Cardiac fibroblast (primary cell): ENCODE data around the gene ZNF91.

Experiments
- DNase-seq, 2 donors: peaks; one replicate each; pipeline versions ENCODE4 v3.0.0 to v3.0.0-alpha.2; 2010; ENCODE audit warnings: low read depth in 2 of 2
- H3K4me3 ChIP-seq, 2 donors: replicated peaks in 1 of 2; 1 replicate in 1 of 2; 2 replicates in 1 of 2; pipeline ENCODE4 v1.5.1; 2011; ENCODE audit warnings: low read depth in 2 of 2, low read length in 2 of 2, mild to moderate bottlenecking in 2 of 2, moderate library complexity in 1 of 2
- TF ChIP-seq, protein P1 (sequence below): IDR thresholded peaks from one replicate; pipeline ENCODE4 v1.5.1; 2011; ENCODE audit warnings: low read depth, mild to moderate bottlenecking, low read length, inconsistent platforms

ZNF91 gene

DNA sequence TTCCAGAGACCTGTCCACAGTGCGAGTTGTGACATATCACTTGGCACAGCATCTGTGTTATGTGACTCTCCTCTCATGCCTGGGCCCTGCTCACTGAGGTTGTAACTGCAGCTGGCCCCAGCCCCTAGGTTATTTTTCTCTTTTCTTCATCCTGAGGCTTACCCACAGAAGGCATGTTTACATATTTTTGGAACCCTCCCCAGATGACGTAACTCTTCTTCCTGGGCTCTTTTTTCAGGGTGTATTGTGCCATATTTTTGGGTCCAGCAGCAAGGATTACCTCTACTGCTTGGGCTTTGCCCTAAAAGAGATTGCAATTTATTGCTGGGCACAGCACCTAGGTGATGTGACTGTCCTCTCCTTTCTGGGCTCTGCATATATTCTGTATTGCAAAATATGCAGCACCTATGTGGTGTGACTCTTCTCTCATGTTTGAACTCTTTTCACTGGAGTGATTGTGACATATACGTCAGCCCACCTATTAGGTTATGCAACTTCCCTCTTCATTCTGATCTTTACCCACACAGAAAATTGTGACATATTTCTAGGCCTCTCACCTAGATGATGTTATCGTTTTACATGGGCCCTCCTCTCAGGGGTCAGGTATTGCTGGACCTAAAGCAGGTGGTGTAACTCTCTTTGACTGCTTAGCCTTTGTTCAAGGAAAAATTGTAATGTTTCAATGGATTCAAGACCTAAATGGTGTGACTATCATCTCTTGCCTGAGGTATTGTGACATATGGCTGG lies 80.6 kb downstream of the ZNF91 start:
- no peak overlapping the region for H3K4me3 ChIP-seq
- DNase-seq, result no peak
- TF ChIP-seq, protein P1, sequence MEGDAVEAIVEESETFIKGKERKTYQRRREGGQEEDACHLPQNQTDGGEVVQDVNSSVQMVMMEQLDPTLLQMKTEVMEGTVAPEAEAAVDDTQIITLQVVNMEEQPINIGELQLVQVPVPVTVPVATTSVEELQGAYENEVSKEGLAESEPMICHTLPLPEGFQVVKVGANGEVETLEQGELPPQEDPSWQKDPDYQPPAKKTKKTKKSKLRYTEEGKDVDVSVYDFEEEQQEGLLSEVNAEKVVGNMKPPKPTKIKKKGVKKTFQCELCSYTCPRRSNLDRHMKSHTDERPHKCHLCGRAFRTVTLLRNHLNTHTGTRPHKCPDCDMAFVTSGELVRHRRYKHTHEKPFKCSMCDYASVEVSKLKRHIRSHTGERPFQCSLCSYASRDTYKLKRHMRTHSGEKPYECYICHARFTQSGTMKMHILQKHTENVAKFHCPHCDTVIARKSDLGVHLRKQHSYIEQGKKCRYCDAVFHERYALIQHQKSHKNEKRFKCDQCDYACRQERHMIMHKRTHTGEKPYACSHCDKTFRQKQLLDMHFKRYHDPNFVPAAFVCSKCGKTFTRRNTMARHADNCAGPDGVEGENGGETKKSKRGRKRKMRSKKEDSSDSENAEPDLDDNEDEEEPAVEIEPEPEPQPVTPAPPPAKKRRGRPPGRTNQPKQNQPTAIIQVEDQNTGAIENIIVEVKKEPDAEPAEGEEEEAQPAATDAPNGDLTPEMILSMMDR, result no peak

DNA sequence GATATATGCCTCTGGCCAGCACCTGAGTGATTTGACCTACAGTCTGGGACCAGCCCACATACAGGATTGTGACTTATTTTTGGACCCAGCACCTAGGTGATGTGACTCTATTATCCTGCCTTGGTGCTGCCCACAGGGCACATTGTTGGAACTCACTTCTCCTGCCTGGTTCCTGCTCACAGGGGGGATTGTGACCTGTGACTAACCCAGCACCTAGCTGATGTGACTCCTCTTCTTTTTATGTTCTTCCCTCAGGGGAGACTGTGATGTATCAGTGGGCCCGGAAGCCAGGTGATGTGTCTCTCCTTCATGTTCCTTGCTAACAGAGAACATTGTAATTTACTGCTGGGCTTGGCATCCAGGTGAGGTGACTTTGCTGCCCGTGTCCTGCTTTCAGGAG lies 82.1 kb downstream of the ZNF91 start:
- H3K4me3 ChIP-seq, result no peak overlapping the region
- TF ChIP-seq, protein P1, result no peak
- no peak for DNase-seq

DNA sequence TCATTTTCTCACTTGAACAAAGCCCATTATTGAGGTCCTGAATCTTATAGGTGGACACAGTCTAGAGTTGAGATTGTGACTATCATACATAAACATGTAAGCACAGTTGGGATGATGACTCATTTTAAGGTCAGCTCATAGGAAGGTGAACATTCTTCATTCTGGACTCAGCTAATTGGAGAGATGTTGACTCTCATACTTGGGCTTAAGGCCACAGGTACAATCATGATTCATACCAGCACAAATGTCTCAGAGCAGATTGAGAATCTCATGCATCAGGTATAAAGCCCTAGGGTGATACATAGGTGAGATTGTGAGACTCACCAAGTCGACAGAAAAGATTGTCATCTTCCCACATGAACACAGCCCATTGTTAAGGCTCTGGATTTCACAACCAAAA lies 82.8 kb downstream of the ZNF91 start:
- TF ChIP-seq, protein P1, result no peak
- DNase-seq, result no peak
- H3K4me3 ChIP-seq, result no peak overlapping the region

DNA sequence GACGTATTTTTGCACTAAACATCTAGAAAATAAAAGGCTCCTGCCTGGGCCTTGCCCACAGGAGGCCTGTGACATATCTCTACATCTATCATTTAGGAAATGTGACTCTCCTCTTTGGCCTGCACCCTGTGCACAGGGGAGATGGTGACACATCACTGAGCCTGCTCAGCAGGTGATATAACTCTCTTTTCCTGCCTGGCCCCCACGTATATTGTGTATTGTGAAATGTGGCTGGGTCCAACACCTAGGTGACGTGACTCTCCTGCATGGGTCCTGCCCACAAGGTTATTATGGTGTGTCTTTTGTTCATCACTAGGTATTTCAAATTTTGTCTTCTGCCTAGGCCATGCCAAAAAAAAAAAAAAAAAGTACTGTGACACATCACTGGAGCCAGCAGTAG lies 83.7 kb downstream of the ZNF91 start:
- TF ChIP-seq, protein P1, result no peak
- H3K4me3 ChIP-seq, result no peak overlapping the region
- no peak for DNase-seq

DNA sequence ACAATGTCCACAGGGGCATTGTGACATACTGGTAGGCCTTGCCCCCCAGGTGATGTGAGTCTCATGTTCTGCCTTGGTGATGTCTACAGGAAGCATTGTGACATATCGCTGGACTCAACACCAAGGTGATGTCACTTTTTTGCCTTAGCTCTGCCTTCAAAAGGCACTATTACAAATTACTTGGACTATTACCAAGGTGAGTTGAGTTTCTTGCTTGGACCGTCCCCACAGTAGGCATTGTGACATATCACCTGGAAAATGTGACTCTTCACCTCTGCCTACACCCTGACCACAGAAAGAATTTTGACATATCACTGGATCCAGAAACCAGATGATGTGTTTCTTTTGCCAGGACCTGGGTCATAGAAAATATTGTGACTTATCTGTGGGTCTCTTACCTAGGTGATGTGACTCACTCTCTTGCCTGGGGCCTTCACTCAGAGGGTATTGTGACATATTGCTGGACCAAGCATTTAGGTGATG lies 84.5 kb downstream of the ZNF91 start:
- TF ChIP-seq, protein P1, result no peak
- no peak overlapping the region for H3K4me3 ChIP-seq
- DNase-seq, result no peak

DNA sequence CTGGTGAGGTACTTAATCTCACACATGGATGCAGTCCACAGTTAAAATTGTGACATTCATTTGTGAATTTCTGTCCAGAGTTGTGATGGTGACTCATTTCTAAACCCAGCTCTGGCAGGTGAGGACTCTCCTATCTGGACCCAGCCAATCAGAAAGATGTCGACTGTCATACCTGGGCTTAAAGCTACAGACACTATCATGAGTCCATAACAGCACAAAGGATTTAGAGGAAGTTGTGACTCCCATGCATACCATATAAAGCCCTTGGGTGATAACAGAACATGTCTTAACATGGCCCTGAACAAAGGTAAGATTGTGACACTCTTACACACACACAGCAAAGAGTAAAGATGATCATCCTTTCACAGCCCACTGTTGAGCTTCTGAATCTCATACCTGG lies 85.3 kb downstream of the ZNF91 start:
- no peak for DNase-seq
- H3K4me3 ChIP-seq, result no peak overlapping the region
- TF ChIP-seq, protein P1, result no peak

DNA sequence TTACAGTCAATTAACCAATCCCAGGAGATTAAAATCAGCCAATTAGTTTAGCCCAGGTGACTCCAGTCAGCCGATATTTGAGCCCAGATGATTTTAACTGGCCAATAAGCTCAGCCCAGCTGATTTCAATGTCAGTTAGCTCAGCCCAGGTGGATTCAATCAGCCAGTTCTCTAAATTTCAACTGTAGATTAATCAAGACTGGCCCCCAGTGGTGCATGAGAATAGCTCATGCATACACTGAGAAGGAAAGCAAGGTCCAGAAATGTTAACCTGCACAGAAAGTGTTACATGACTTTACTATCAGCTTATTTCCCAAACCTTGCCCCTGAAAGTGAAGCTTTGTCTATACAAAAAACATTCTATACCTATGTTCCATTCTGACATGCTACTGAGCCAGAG lies 89.7 kb downstream of the ZNF91 start:
- DNase-seq, result no peak
- no peak overlapping the region for H3K4me3 ChIP-seq
- TF ChIP-seq, protein P1, result no peak
